SK-N-SH treated with all-trans-retinoic acid at 6 μM for 48 hours (cell line): ENCODE measurements around the gene AP1G1.

Experiments used
- ATAC-seq: fragments of 200-7000 bp; cut with Tn5 transposase; 3 replicates; pipeline ENCODE4 v1.9.1; 2020; ENCODE audit warnings: mild to moderate bottlenecking, moderate library complexity
- ARNTL ChIP-seq: fragments of 450-650 bp; formaldehyde crosslinking; IDR thresholded peaks from 2 replicates; pipeline ENCODE4 v1.5.0; 2020; ENCODE audit warnings: low read depth, mild to moderate bottlenecking, moderate library complexity, borderline replicate concordance
- BACH2 ChIP-seq: fragments of 250-450 bp; sonication (Bioruptor Pico); IDR thresholded peaks from 2 replicates; pipeline ENCODE4 v1.9.0; 2021; ENCODE audit warnings: mild to moderate bottlenecking, borderline replicate concordance
- CREB5 ChIP-seq: fragments of 250-450 bp; sonication (Bioruptor Pico); IDR thresholded peaks from 2 replicates; pipeline ENCODE4 v1.5.1; 2020; ENCODE audit warnings: low read depth, mild to moderate bottlenecking, moderate library complexity
- CSRNP3 ChIP-seq: fragments of 250-450 bp; sonication (Bioruptor Pico); IDR thresholded peaks from 2 replicates; pipeline ENCODE4 v1.5.1; 2021; ENCODE audit warnings: mild to moderate bottlenecking, moderate library complexity
- GLIS3 ChIP-seq: fragments of 250-450 bp; sonication (Bioruptor Pico); IDR thresholded peaks from 2 replicates; pipeline ENCODE4 v1.5.0; 2020; ENCODE audit warnings: mild to moderate bottlenecking, moderate library complexity
- ISL1 ChIP-seq: fragments of 250-450 bp; sonication (Bioruptor Pico); IDR thresholded peaks from 2 replicates; pipeline ENCODE4 v2.1.2; 2022; ENCODE audit warnings: mild to moderate bottlenecking, moderate library complexity
- OSR1 ChIP-seq: fragments of 250-450 bp; sonication (Bioruptor Pico); IDR thresholded peaks from 2 replicates; pipeline ENCODE4 v1.8.0; 2022; ENCODE audit warnings: moderate library complexity, mild to moderate bottlenecking, inconsistent platforms
- PATZ1 ChIP-seq: fragments of 250-450 bp; sonication (Bioruptor Pico); IDR thresholded peaks from 2 replicates; pipeline ENCODE4 v1.8.0; 2020; ENCODE audit warnings: mild to moderate bottlenecking, moderate library complexity, borderline replicate concordance
- SNAI2 ChIP-seq: fragments of 250-450 bp; sonication (Bioruptor Pico); IDR thresholded peaks from 2 replicates; pipeline ENCODE4 v1.5.0; 2020; ENCODE audit warnings: mild to moderate bottlenecking, moderate library complexity
- TCF4 ChIP-seq: fragments of 250-450 bp; sonication (Bioruptor Pico); IDR thresholded peaks from 2 replicates; pipeline ENCODE4 v1.8.0; 2021; ENCODE audit warnings: mild to moderate bottlenecking, moderate library complexity, borderline replicate concordance
- TOX ChIP-seq: fragments of 250-450 bp; sonication (Bioruptor Pico); IDR thresholded peaks from 2 replicates; pipeline ENCODE4 v1.8.0; 2021; ENCODE audit warnings: mild to moderate bottlenecking, moderate library complexity, borderline replicate concordance
- ZC3H10 ChIP-seq: fragments of 250-450 bp; sonication (Bioruptor Pico); IDR thresholded peaks from 2 replicates; pipeline ENCODE4 v1.5.1; 2021; ENCODE audit warnings: mild to moderate bottlenecking, moderate library complexity
- ZFP3 ChIP-seq: fragments of 250-450 bp; sonication (Bioruptor Pico); IDR thresholded peaks from 2 replicates; pipeline ENCODE4 v1.5.0; 2020; ENCODE audit warnings: mild to moderate bottlenecking, moderate library complexity
- ZFP30 ChIP-seq: fragments of 450-650 bp; formaldehyde crosslinking; IDR thresholded peaks from 2 replicates; pipeline ENCODE4 v1.5.0; 2022; ENCODE audit warnings: mild to moderate bottlenecking, moderate library complexity
- ZNF565 ChIP-seq: fragments of 450-650 bp; formaldehyde crosslinking; conservative IDR thresholded peaks from 2 replicates; pipeline ENCODE4 v1.5.0; 2020; ENCODE audit warnings: low read depth, mild to moderate bottlenecking, moderate library complexity
- ZNF70 ChIP-seq: fragments of 450-650 bp; formaldehyde crosslinking; IDR thresholded peaks from 2 replicates; pipeline ENCODE4 v1.5.0; 2020; ENCODE audit warnings: mild to moderate bottlenecking, moderate library complexity
- ZNF8 ChIP-seq: fragments of 450-650 bp; formaldehyde crosslinking; IDR thresholded peaks from 2 replicates; pipeline ENCODE4 v1.5.0; 2020; ENCODE audit warnings: mild to moderate bottlenecking, moderate library complexity

AP1G1 gene

GRCh38 chr16:71808593-71809459, at the start of gene AP1G1:
Gene AP1G1, minus strand, starts transcription at chr16:71808834. Its CDS starts 19,355 bp downstream, at chr16:71789479.
- no peak for TF ChIP-seq ZFP30 (CRISPR knock-in tag)
- no peak for TF ChIP-seq CREB5 (CRISPR knock-in tag)
- TF ChIP-seq ZNF70 (CRISPR knock-in tag) = peak; percentile 60; the same call in 1 of the 2 replicates
- TF ChIP-seq ZNF8 (CRISPR knock-in tag) = 0 out of 2 replicates have a peak, but pooled peaks have one; percentile 32
- ATAC-seq = peak; percentile 97

- TF ChIP-seq CSRNP3 (CRISPR knock-in tag) = no peak
- TF ChIP-seq ZNF8 (CRISPR knock-in tag) = no peak
- no peak for TF ChIP-seq TCF4 (CRISPR knock-in tag)
- TF ChIP-seq ZFP3 (CRISPR knock-in tag) = no peak
- TF ChIP-seq ZNF565 (CRISPR knock-in tag) = no peak
- TF ChIP-seq SNAI2 (CRISPR knock-in tag) = no peak
- TF ChIP-seq PATZ1 (CRISPR knock-in tag) = no peak
- TF ChIP-seq BACH2 = no peak
- TF ChIP-seq ZC3H10 (CRISPR knock-in tag) = no peak
- ATAC-seq = no peak
Measured at GRCh38 chr16:71855937-71856662, 47.5 kb upstream of the AP1G1 start.

GRCh38 chr16:71854369-71854948, 45.8 kb upstream of the AP1G1 start:
- TF ChIP-seq ISL1 (CRISPR knock-in tag) (no peak), SNAI2 (CRISPR knock-in tag) (no peak), CSRNP3 (CRISPR knock-in tag) (no peak)
- ATAC-seq = no peak

GRCh38 chr16:71853413-71853812, 44.8 kb upstream of the AP1G1 start:
- TF ChIP-seq TOX (CRISPR knock-in tag) = no peak
- no peak for TF ChIP-seq ARNTL (CRISPR knock-in tag)
- TF ChIP-seq OSR1 (CRISPR knock-in tag) = no peak
- no peak for TF ChIP-seq GLIS3 (CRISPR knock-in tag)
- no peak for TF ChIP-seq CREB5 (CRISPR knock-in tag)
- ATAC-seq = no peak
